Measurements from ENCODE around the gene CDR2L. TPM values are rescaled to one million over a fixed set of nuclear protein-coding genes. Genes with fewer than 3 reads are reported as not detected.

The CDR2L gene
- total RNA-seq, 2 experiments from 2014 or later: 0.59 to 0.94 TPM

DNA sequence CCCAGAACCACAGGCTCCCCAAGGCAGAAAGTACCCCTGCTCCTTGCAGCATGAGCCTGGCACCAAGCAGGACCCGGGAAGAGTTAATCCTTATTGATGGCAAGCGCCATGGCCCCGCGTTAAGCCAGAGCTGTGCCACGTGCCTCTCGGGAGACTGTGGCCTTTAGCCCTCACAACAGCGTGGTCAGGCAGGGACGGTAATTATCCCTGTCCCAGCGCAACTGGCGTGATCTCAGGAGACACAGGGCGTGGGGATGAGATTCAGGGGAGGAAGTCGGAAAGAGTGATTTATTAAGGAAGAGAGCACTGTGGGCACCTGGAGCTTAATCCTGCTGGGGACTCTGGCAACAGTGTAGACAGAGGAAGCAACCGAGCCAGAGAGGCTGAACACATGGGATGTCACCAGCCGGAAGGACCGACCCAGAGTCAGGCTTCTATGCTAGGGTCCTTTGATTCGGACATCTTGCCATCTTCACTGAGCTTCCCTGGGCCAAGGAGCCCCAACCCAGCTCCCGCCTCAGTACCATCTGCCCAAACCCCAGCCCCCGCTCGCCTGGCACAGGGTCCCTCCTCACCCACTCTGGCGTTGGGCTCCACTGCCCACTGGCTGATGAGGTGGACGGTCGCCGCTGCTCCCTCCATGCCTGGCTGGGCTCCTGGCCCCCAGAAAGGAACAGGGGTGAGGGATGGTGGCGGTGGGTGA, 34.9 kb upstream of the CDR2L start:
- Mint-ChIP-seq H3K36me3 (ENCODE audit: low read depth) (no peaks in the 10 kb centered on the region), H3K4me1 (ENCODE audit: low read depth) (no peaks in the 10 kb centered on the region), H3K27ac (no peak overlapping the region), H3K27me3 (no peaks in the 10 kb centered on the region), H3K9me3 (no peaks in the 10 kb centered on the region), H3K4me3 (no peak overlapping the region)
- CTCF ChIA-PET: interaction anchor here (1.2 to 1.9 kb wide), 2 partner anchors 9 to 90 kb away, joined by 3 to 9 read pairs; no protein-coding TSS in a partner anchor
- POLR2A ChIA-PET: no interaction called here
- DNase-seq (no peak), ATAC-seq (no peak)
- TF ChIP-seq, protein P1, sequence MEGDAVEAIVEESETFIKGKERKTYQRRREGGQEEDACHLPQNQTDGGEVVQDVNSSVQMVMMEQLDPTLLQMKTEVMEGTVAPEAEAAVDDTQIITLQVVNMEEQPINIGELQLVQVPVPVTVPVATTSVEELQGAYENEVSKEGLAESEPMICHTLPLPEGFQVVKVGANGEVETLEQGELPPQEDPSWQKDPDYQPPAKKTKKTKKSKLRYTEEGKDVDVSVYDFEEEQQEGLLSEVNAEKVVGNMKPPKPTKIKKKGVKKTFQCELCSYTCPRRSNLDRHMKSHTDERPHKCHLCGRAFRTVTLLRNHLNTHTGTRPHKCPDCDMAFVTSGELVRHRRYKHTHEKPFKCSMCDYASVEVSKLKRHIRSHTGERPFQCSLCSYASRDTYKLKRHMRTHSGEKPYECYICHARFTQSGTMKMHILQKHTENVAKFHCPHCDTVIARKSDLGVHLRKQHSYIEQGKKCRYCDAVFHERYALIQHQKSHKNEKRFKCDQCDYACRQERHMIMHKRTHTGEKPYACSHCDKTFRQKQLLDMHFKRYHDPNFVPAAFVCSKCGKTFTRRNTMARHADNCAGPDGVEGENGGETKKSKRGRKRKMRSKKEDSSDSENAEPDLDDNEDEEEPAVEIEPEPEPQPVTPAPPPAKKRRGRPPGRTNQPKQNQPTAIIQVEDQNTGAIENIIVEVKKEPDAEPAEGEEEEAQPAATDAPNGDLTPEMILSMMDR (IDR thresholded peaks at IDR 0.05): no peak
- intact Hi-C loops (cut with micrococcal nuclease): no loop called here

DNA sequence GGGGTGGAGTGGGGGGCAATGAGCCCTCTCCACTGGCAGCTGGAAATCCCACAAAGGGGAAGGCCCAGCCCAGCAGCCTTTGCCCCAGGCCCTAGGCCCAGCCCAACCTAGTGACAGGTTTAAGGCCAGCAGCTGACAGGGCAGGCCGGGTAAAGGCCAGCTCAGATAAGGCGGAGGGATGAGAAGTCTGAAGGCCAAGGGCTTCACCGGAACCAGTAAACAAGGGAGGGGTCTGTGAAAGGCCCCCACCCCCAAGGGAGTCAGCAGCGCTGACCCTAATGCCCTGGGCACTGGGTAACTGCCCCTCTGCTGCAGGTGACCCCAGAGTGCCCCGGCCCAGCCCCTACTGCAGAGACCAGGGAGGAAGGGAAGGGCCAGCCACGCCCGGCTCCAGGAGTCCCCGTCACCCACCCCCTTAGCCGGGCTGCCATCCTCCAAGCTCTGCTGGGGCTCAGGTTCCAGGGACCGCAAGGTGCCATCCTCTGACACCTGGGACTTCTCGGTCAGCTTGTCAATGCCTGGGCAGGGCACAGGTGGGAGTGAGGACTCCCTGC, 34.2 kb upstream of the CDR2L start:
- ATAC-seq (no peak), DNase-seq (no peak)
- Mint-ChIP-seq H3K36me3 (ENCODE audit: low read depth) (no peaks in the 10 kb centered on the region), H3K9me3 (no peaks in the 10 kb centered on the region), H3K4me1 (ENCODE audit: low read depth) (no peaks in the 10 kb centered on the region), H3K27ac (no peak overlapping the region), H3K4me3 (no peak overlapping the region), H3K27me3 (no peaks in the 10 kb centered on the region)
- ChIA-PET POLR2A (no interaction called here), CTCF (interaction anchor here (1.2 kb wide), 1 partner anchor 91 kb away, joined by 3 read pairs; no protein-coding TSS in a partner anchor)
- intact Hi-C loops (cut with micrococcal nuclease): no loop called here
- TF ChIP-seq, protein P1 (IDR thresholded peaks at IDR 0.05): no peak

DNA sequence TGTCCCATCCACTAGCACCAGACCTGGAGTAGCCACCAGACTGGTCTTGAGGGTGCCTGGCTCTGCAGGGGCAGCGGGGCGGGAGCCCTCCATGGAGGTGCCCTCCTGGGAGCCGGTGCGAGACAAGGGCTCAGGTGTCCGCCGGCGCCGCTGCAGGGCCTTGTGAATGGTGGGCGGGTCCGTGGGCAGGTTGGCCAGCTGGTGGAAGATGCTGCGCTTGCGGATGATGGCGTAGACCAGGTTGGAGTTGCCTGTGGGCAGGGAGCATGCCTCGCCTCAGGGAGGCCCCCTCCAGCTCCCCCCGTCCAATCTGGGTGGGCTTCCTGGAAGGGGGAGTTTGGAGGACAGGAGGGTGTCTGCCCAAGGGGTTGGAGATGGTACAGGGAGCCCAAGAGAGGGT, 33.3 kb upstream of the CDR2L start:
- ChIA-PET POLR2A (interaction anchor here (0.6 kb wide), 1 partner anchor 30 kb away, joined by 3 read pairs; the partner anchor contains the start of gene OTOP2), CTCF (no interaction called here)
- Mint-ChIP-seq H3K27ac (no peak overlapping the region), H3K36me3 (ENCODE audit: low read depth) (no peaks in the 10 kb centered on the region), H3K27me3 (no peaks in the 10 kb centered on the region), H3K4me1 (ENCODE audit: low read depth) (no peaks in the 10 kb centered on the region), H3K4me3 (no peak overlapping the region), H3K9me3 (no peaks in the 10 kb centered on the region)
- TF ChIP-seq, protein P1 (IDR thresholded peaks at IDR 0.05): no peak
- intact Hi-C loops (cut with micrococcal nuclease): no loop called here
- ATAC-seq (no peak), DNase-seq (no peak)

DNA sequence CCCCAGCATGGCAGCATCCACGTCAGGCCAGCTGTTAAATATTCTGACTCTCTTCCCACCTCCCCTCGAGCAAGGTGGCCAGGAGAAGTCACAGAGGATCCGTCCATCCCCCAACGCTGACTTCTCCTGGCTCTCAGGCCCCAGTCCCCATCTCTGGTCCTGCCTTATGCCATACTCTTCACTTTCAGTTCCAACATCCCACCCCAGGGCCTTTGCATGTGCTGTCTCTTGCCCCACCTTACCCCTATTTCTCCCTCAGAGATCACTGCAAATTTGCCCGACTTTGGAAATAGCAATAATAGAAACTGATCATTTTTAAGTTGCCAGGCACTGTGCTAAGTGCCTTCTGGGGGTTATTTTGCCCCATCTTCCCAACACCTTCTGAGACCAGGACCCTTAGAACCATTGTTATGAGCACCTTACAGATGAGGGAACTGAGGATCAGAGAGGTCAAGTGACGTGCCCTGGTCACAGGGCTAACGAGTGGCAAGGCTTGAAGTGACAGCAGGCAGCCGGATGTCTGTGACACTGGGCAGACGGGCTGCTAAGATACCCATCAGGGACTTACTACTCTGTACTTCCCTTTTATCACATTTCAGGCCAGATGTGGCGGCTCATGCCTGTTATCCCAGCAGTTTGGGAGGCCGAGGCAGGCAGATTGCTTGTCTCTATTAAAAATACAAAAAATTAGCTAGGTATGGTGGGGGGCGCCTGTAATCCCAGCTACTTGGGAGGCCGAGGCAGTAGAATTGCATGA, 32.6 kb upstream of the CDR2L start:
- H3K4me3 Mint-ChIP-seq: no peak overlapping the region
- CTCF ChIA-PET: interaction anchor here (0.7 to 1.5 kb wide), 3 partner anchors 31 to 164 kb away, joined by 3 read pairs; partner anchors contain the start of gene OTOP2

More for the DNA sequence above, 32.6 kb upstream of the CDR2L start:
- H3K27me3 Mint-ChIP-seq: no peaks in the 10 kb centered on the region
- H3K9me3 Mint-ChIP-seq: no peaks in the 10 kb centered on the region
- H3K27ac Mint-ChIP-seq: no peak overlapping the region
- intact Hi-C loops (cut with micrococcal nuclease): loop anchor here (5.0 kb wide), 1 partner anchor 33 kb away; the partner anchor contains the start of genes OTOP2 and USH1G
- no peak for ATAC-seq
- POLR2A ChIA-PET: interaction anchor here (0.5 to 0.6 kb wide), 2 partner anchors 31 to 169 kb away, joined by 3 to 4 read pairs; partner anchors contain the start of gene OTOP2
- TF ChIP-seq, protein P1 (IDR thresholded peaks at IDR 0.05): no peak
- no peak for DNase-seq
- no peaks in the 10 kb centered on the region for H3K36me3 Mint-ChIP-seq (ENCODE audit: low read depth)
- H3K4me1 Mint-ChIP-seq (ENCODE audit: low read depth): no peaks in the 10 kb centered on the region

All from activated CD8-positive, alpha-beta T cell treated with anti-CD3 and anti-CD28 coated beads for 36 hours (primary cell).